PC-9 (cell line): ENCODE measurements around the gene TMEM208. TPM values are rescaled to one million over a fixed set of nuclear protein-coding genes. Genes with fewer than 3 reads are reported as not detected.

Experiments used
- BruUV-seq: library from RNA; stranded (reverse); fragments of 400-500 nt; replicated peaks from 2 replicates; lab custom pipeline; 2021; lab: Mats Ljungman, UMichigan
- CTCF ChIA-PET: fragments of 300-600 bp; sonication (Branson Sonifier 250); formaldehyde crosslinking; loops from one replicate; lab custom pipeline; 2022; ENCODE audit warnings: antibody characterized with exemption; lab: Charles Lee
- POLR2A ChIA-PET: fragments of 300-600 bp; sonication (Branson Sonifier 250); formaldehyde crosslinking; loops from one replicate; lab custom pipeline; 2022; ENCODE audit warnings: antibody characterized with exemption; ENCODE audit not compliant: unreplicated experiment; lab: Charles Lee
- DNase-seq, 2 experiments: peaks; one replicate each; pipeline versions ENCODE4 v3.0.0 to v3.0.0-alpha.2; 2015 to 2022; ENCODE audit warnings: mixed read lengths in 1 of 2
- H2AFZ ChIP-seq: fragments of 200-600 bp; sonication (generic); 2 replicates; pipeline ENCODE4 v1.8.1; 2017; ENCODE audit warnings: antibody characterized with exemption
- H3F3A ChIP-seq: fragments of 200-600 bp; sonication (generic); 2 replicates; pipeline ENCODE4 v1.8.1; 2017; ENCODE audit warnings: antibody characterized with exemption, mild to moderate bottlenecking, low read depth; ENCODE audit not compliant: insufficient read depth
- H3K27ac ChIP-seq: fragments of 200-600 bp; sonication (generic); 2 replicates; pipeline ENCODE4 v1.6.1; 2016; ENCODE audit warnings: mixed run types
- H3K27me3 ChIP-seq: fragments of 200-600 bp; sonication (generic); 2 replicates; pipeline ENCODE4 v1.6.1; 2016; ENCODE audit warnings: low read depth, mixed run types; ENCODE audit not compliant: insufficient read depth
- H3K36me3 ChIP-seq: fragments of 200-600 bp; sonication (generic); 2 replicates; pipeline ENCODE4 v1.6.1; 2016; ENCODE audit warnings: low read depth, mixed run types
- H3K4me1 ChIP-seq: fragments of 200-600 bp; sonication (generic); replicated peaks from 2 replicates; pipeline ENCODE4 v1.6.1; 2016; ENCODE audit warnings: mixed run types; ENCODE audit not compliant: insufficient read depth
- H3K4me2 ChIP-seq: fragments of 200-600 bp; sonication (generic); 2 replicates; pipeline ENCODE4 v1.6.1; 2017; ENCODE audit warnings: mixed run types
- H3K4me3 ChIP-seq: fragments of 200-600 bp; sonication (generic); 2 replicates; pipeline ENCODE4 v1.6.1; 2016; ENCODE audit warnings: mixed run types
- H3K79me2 ChIP-seq: fragments of 200-600 bp; sonication (generic); 2 replicates; pipeline ENCODE4 v1.6.1; 2017; ENCODE audit warnings: low read depth, mixed run types
- H3K9me2 ChIP-seq: fragments of 200-600 bp; sonication (generic); 2 replicates; pipeline ENCODE4 v1.8.1; 2017; ENCODE audit warnings: mild to moderate bottlenecking; ENCODE audit not compliant: insufficient read depth
- H3K9me3 ChIP-seq: fragments of 200-600 bp; sonication (generic); 2 replicates; pipeline ENCODE4 v1.8.1; 2016; ENCODE audit warnings: low read depth; ENCODE audit not compliant: insufficient read depth
- H4K20me1 ChIP-seq: fragments of 200-600 bp; sonication (generic); 2 replicates; pipeline ENCODE4 v1.8.1; 2017; ENCODE audit not compliant: insufficient read depth
- CTCF ChIP-seq: fragments of 200-600 bp; sonication (generic); conservative IDR thresholded peaks from 2 replicates; pipeline ENCODE4 v1.6.1; 2017; ENCODE audit warnings: mixed run types, antibody characterized with exemption, mild to moderate bottlenecking, moderate library complexity
- EZH2 ChIP-seq: fragments of 200-600 bp; sonication (generic); IDR thresholded peaks from 2 replicates; pipeline ENCODE4 v1.8.0; 2017; ENCODE audit warnings: antibody characterized with exemption, low read depth
- intact Hi-C: fragments of 100-400 bp; cut with micrococcal nuclease; formaldehyde crosslinking; loops from one replicate; pipeline ENCODE4 v1.10.0; 2022; ENCODE audit not compliant: unreplicated experiment
- total RNA-seq: library from RNA; stranded (reverse); gene quantifications from 2 replicates; pipeline ENCODE4 v1.2.3, GENCODE V29; 2021

The TMEM208 gene
- total RNA-seq, 1 experiment from 2014 or later, result 39.5 TPM

GRCh38 chr16:67241008-67241900 is 14.3 kb downstream of the TMEM208 start:
- CTCF ChIA-PET, result interaction anchor here (0.6 to 1.2 kb wide), 2 partner anchors 97 to 188 kb away, joined by 3 to 4 read pairs; no protein-coding TSS in a partner anchor
- POLR2A ChIA-PET, result interaction anchor here (0.6 to 0.8 kb wide), 5 partner anchors 28 to 321 kb away, joined by 3 to 12 read pairs (median 4); partner anchors contain the start of genes CTCF, FBXL8 and TRADD

GRCh38 chr16:67242138-67242730 is 15.3 kb downstream of the TMEM208 start:
- POLR2A ChIA-PET, result interaction anchor here (0.7 to 0.8 kb wide), 2 partner anchors 40 to 82 kb away, joined by 4 read pairs; partner anchors contain the start of genes FBXL8 and TRADD
- Histone ChIP-seq H3F3A (peaks cover 90% of the 10 kb centered on the region), H3K79me2 (peaks cover 57% of the 10 kb centered on the region), H3K36me3 (peaks cover 2% of the 10 kb centered on the region; the same call in 1 of the 2 replicates), H4K20me1 (no peaks in the 10 kb centered on the region), H2AFZ (no peak overlapping the region), H3K4me3 (no peak overlapping the region; the same call in 1 of the 2 replicates), H3K9me2 (no peaks in the 10 kb centered on the region), H3K4me1 (peaks cover 64% of the 10 kb centered on the region), H3K9me3 (no peaks in the 10 kb centered on the region), H3K27me3 (no peaks in the 10 kb centered on the region), H3K27ac (peak overlapping the region; percentile 84), H3K4me2 (peak overlapping the region; percentile 49)
- intact Hi-C loops, result loop anchor here (10.0 kb wide), 1 partner anchor 993 kb away; the partner anchor contains the start of gene ESRP2
- no peak for DNase-seq
- CTCF ChIA-PET, result no interaction called here
- no TSS peak for BruUV-seq
- no peak for TF ChIP-seq EZH2

More at GRCh38 chr16:67241008-67241900, 14.3 kb downstream of the TMEM208 start:
- Histone ChIP-seq H2AFZ (no peak overlapping the region), H3K9me3 (no peaks in the 10 kb centered on the region), H3K27me3 (no peaks in the 10 kb centered on the region), H3K27ac (peak overlapping the region; percentile 84), H3K4me1 (peaks cover 64% of the 10 kb centered on the region), H3K9me2 (no peaks in the 10 kb centered on the region), H3K79me2 (peaks cover 57% of the 10 kb centered on the region), H3F3A (peaks cover 83% of the 10 kb centered on the region), H4K20me1 (no peaks in the 10 kb centered on the region), H3K36me3 (peaks cover 7% of the 10 kb centered on the region; the same call in 1 of the 2 replicates), H3K4me3 (peak overlapping the region; percentile 13; the same call in 1 of the 2 replicates), H3K4me2 (peak overlapping the region; percentile 65)
- no peak for TF ChIP-seq CTCF
- TF ChIP-seq EZH2, result no peak
- peak; percentile 84 to 90 for DNase-seq
- BruUV-seq, result no TSS peak
- intact Hi-C loops, result loop anchor here (1.0 to 10.0 kb wide), 2 partner anchors 14 to 994 kb away; partner anchors contain the start of genes ESRP2 and TMEM208

- ChIA-PET POLR2A (no interaction called here), CTCF (interaction anchor here (0.5 kb wide), 1 partner anchor 576 kb away, joined by 3 read pairs; no protein-coding TSS in a partner anchor)
- no peak for TF ChIP-seq CTCF
- TF ChIP-seq EZH2, result no peak
- H3K27me3 ChIP-seq, result no peaks in the 10 kb centered on the region
- no TSS peak for BruUV-seq
- H3K79me2 ChIP-seq, result peaks cover 57% of the 10 kb centered on the region
- no peaks in the 10 kb centered on the region; the same call in 1 of the 2 replicates for H3K36me3 ChIP-seq
- no peaks in the 10 kb centered on the region for H4K20me1 ChIP-seq
- H3K27ac ChIP-seq, result peak overlapping the region; percentile 76
- no peak overlapping the region for H2AFZ ChIP-seq
- peak overlapping the region; percentile 87 for H3K4me2 ChIP-seq
- peaks cover 86% of the 10 kb centered on the region for H3F3A ChIP-seq
- intact Hi-C loops, result loop anchor here (10.0 kb wide), 1 partner anchor 991 kb away; the partner anchor contains the start of gene ESRP2
- no peaks in the 10 kb centered on the region for H3K9me3 ChIP-seq
- no peak for DNase-seq
- peaks cover 73% of the 10 kb centered on the region for H3K4me1 ChIP-seq
- H3K4me3 ChIP-seq, result no peak overlapping the region
- no peaks in the 10 kb centered on the region for H3K9me2 ChIP-seq
Measured at GRCh38 chr16:67243481-67243880, 16.6 kb downstream of the TMEM208 start.
